NCI-H524 treated with DMSO at 0.1 percent for 48 hours (cell line): ENCODE results near the gene SERPING1.

ENCODE experiments used
- DNase-seq: peaks from one replicate; lab custom pipeline; 2025; lab: John Stamatoyannopoulos, UW

SERPING1 gene

DNA sequence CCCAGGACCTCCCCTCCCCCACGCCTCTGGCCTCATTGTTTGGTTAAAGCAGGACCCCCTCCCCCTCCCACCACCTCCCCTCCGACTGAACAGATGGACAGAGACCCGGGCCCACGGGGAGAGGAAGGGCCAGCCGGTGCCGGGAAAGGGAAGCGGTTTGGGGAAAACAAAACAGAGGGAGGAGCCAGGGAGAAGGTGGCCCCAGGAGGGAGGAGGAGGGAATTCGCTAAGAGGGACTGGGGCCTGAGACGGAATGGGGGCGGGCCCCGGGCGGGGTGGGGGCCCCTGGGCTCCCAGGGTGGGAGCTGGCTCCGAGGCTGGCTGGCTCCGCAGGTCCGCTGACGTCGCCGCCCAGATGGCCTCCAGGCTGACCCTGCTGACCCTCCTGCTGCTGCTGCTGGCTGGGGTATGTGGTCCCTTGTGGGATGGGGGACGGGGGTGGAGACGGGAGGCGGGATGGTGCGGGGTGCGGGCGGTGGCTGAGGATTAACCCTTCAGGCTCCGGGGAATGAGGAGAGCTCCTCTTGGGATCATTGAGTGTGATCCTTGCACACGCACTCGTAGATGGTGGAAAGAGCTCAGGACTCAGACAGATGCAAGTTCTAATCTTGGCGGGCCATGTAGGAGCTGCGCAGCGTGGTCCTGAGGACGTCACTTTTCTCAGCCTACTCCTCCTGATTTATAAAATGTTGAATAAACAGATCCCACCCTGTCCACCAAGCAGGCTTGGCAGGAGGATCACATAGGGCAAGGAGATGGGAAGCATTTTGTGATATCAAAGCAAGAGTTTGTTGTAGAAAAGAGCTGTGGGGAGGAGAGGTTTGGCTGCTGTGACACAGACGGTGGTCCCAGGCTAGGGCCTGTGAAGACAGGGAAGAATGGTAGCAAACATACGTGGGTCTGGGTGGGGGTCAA, 688 bp downstream of the SERPING1 start:
- no peak for DNase-seq

DNA sequence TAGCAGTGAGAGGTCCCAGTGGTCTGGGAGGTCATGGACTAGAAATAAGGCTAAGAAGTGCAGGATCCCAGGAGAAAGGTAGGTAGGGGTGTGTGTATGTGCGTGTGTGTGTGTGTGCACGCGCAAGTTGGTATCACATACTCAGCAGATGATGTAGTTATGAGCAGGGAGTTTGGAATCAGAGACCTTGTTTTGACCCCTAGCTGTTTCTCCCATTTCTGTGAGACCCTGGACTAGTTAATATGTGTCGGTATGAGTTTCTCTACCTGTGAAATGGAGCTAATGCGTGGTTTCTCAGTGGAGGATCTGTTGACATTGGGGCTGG, 1.3 kb downstream of the SERPING1 start:
- no peak for DNase-seq

GRCh38 chr11:57599381-57599780, 1.9 kb downstream of the SERPING1 start:
- DNase-seq = no peak

DNA sequence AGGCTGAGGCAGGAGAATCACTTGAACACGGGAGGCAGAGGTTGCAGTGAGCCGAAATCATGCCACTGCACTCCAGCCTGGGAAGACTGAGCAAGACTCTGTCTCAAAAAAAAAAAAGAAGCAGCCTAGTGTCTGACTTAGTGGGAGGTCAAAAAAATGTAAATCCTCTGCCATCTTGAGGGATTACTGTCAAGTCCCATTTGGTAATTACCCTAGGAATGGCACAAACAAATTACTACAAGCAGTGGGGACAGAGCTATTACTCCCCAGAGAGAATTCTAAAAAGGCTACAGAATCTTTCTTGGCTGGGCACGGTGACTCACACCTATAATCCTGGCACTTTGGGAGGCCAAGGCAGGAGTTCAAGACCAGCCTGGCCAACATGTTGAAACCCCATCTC, 3.8 kb downstream of the SERPING1 start:
- no peak for DNase-seq

GRCh38 chr11:57604296-57605027, 7.0 kb downstream of the SERPING1 start:
- no peak for DNase-seq

GRCh38 chr11:57605028-57605420, 7.5 kb downstream of the SERPING1 start:
- DNase-seq = no peak

- no peak for DNase-seq
These were observed 12.7 kb downstream of the SERPING1 start for GRCh38 chr11:57610170-57610569.

DNA sequence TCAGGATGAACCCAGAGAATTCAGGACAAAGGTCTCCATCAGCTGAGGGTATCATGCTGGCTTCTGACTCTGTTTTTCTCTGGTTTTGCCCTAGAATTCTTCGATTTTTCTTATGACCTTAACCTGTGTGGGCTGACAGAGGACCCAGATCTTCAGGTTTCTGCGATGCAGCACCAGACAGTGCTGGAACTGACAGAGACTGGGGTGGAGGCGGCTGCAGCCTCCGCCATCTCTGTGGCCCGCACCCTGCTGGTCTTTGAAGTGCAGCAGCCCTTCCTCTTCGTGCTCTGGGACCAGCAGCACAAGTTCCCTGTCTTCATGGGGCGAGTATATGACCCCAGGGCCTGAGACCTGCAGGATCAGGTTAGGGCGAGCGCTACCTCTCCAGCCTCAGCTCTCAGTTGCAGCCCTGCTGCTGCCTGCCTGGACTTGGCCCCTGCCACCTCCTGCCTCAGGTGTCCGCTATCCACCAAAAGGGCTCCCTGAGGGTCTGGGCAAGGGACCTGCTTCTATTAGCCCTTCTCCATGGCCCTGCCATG, 16.8 kb downstream of the SERPING1 start:
- DNase-seq = no peak

DNA sequence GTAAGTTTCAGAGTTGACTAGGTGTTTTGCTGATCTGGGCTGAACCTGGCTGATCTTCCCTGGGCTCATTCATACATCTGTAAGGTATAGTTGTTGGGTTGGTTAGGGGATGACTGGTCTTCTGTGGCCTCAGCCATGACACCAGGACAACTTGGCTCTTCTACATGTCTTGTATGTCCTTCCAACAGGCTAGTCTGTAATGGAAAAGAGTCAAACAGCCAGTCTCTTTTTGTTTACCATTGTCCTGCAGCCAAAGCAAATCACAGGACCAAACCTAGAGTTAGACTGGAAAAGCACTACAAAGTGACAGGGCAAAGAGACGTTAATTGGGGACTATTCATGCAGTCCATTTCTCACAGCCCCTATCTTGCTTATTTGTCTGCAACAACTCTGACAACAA, 17.8 kb downstream of the SERPING1 start:
- DNase-seq = no peak

- no peak for DNase-seq
These were observed 19.1 kb downstream of the SERPING1 start for GRCh38 chr11:57616595-57616994.

DNA sequence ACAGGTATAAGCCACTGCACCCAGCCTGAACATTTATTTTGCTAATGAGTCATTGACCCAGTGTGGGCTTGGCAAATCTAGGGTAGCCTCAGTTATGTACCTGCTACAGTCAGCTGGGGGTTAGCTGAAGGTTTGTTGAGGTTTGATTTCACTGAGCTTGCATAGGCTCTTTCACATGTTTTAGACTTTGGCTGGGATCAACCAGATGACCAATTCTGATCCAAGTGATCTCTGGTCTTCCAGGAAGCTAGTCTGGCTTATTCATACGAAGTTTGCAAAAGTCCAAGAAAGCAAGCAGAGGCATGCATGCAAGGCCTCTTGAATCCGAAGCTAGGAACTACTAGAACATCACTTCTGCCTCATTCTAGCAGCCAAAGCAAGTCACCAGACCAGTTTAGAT, 21.0 kb downstream of the SERPING1 start:
- no peak for DNase-seq

DNA sequence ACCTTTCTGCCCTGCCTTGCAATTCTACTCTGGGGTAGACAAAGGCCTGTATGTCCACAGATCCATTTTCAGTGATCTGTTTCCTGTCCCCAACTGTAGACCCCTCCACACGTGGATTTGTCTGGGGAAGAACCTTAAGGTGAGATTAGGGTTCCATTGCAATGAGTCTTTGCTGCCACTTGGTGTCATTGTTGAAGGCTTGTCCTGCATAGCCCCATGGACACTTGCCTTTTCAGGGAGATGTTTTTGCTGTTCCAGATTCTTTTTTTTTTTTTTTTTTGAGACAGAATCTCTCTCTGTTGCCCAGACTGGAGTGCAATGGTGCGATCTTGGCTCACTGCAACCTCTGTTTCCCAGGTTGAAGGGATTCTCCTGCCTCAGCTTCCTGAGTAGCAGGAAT, 21.8 kb downstream of the SERPING1 start:
- no peak for DNase-seq

DNA sequence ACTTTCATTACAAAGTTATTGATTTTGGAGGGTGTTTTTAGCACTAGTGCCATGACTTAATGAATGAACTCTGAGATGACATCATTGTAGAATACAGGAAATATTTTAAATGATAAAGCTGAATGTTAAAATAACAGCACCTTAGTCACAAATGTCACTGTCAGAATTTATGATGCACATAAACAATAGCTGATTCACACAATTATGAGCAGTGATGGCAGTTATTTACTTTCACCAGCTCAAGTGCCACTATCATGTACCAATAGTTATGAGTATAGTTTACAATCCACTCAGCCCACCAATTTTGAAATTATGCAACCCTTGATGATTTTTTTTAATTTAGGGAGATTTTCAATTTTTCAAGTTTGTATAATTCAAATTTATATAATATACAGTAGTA, 23.0 kb downstream of the SERPING1 start:
- DNase-seq = no peak

DNA sequence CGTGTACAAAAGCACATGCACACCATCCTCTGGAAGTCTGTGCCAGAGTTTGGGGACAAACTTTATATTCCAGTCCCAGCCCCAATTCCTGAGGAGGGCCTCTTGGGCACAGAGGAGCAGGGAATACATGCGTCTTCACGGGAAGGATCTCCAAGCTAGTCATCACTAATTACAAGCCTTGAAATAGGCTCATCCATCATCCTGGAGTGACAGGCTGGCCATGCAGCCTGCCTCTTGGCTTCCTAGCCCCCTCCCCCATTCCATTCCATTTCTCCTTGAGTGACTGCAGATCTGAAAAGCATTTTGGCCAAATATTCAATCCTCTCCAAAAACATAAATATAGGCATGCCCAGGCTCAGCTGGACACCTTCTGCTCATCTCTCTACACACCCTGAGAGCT, 24.8 kb downstream of the SERPING1 start:
- no peak for DNase-seq

GRCh38 chr11:57624864-57625263, 27.4 kb downstream of the SERPING1 start:
- no peak for DNase-seq

- no peak for DNase-seq
These were observed 29.4 kb downstream of the SERPING1 start for GRCh38 chr11:57626895-57627294.

GRCh38 chr11:57630171-57630570, 32.7 kb downstream of the SERPING1 start:
- DNase-seq = no peak

DNA sequence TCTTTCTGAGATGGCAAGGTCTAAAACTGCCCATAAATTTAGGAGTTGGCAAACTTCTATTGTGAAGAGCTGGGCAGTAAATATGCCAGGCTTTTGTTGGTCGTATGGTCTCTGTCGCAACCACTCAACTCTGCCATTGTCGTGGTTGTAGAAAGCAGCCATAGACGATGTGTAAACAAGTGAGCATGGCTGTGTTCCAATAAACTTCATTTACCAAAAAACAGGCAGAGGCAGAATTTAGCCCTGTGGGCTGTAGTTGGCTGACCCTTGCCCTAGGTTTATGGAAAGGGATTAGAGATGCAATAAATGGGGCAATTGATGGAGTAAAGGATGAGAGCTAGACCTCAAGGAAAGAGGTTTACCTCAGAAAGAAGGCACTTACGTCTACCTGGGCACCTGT, 34.6 kb downstream of the SERPING1 start:
- no peak for DNase-seq

DNA sequence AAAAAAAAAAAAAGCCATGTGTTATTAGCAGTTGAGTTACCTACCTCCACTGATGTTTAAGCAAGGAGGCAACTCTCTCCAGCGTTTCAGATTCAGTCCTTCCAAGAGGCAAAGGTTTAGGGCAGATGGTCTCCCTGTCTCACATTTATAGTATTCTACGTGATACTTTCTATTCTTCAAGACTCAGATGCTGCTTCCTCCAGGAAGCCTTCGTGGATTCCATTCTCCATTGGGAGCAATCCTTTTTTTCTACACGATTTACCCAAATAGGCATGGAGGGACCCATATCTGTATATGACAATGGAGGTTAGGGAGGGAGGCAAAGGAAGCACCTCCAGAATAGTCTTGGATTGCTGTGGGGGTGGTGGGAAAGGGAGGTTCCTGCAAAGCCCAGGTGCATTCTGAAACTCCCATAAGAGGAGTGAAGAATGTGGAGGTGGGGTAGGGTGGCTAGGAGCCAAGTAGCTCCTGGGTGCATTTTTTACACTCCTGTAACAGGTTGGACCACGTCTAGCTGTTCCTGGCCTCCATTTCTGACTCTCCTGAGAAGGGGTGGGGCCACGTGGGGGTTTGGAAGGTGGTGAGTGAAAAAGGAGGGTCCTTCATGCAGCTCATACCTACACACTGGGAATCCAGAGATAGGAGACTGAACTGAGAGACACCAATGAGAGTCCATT, 36.0 kb downstream of the SERPING1 start:
- no peak for DNase-seq

GRCh38 chr11:57634311-57634710, 36.8 kb downstream of the SERPING1 start:
- DNase-seq = no peak

- DNase-seq = no peak
These were observed 37.8 kb downstream of the SERPING1 start for GRCh38 chr11:57635246-57635645.

GRCh38 chr11:57637626-57638004, 40.1 kb downstream of the SERPING1 start:
- no peak for DNase-seq
